ENCODE measurements around the gene CAV3. TPM values are rescaled to one million over a fixed set of nuclear protein-coding genes. Genes with fewer than 3 reads are reported as not detected.

CAV3 gene
- total RNA-seq, 1 experiment from 2014 or later, result not detected

- no TSS peak for BruUV-seq (replicated peaks)
- no peaks in the 10 kb centered on the region for H3K27me3 Mint-ChIP-seq (ENCODE audit: insufficient read depth, unreplicated experiment)
- H3K36me3 ChIP-seq (ENCODE audit: control insufficient read depth, insufficient read depth, low read length), result no peaks in the 10 kb centered on the region
- H3K9me3 ChIP-seq, result no peaks in the 10 kb centered on the region
- CTCF ChIA-PET, result no interaction called here
- H3K4me1 Mint-ChIP-seq (ENCODE audit: low read depth, unreplicated experiment), result no peaks in the 10 kb centered on the region
- H3K4me3 Mint-ChIP-seq (ENCODE audit: unreplicated experiment), result no peak overlapping the region
- intact Hi-C loops (cut with micrococcal nuclease; ENCODE audit: unreplicated experiment), result no loop called here
- no peaks in the 10 kb centered on the region for H3K4me1 ChIP-seq
- DNase-seq, result no peak
- TF ChIP-seq, protein P1, sequence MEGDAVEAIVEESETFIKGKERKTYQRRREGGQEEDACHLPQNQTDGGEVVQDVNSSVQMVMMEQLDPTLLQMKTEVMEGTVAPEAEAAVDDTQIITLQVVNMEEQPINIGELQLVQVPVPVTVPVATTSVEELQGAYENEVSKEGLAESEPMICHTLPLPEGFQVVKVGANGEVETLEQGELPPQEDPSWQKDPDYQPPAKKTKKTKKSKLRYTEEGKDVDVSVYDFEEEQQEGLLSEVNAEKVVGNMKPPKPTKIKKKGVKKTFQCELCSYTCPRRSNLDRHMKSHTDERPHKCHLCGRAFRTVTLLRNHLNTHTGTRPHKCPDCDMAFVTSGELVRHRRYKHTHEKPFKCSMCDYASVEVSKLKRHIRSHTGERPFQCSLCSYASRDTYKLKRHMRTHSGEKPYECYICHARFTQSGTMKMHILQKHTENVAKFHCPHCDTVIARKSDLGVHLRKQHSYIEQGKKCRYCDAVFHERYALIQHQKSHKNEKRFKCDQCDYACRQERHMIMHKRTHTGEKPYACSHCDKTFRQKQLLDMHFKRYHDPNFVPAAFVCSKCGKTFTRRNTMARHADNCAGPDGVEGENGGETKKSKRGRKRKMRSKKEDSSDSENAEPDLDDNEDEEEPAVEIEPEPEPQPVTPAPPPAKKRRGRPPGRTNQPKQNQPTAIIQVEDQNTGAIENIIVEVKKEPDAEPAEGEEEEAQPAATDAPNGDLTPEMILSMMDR (IDR thresholded peaks at IDR 0.05; ENCODE audit: insufficient read depth in 1 of 2, low read depth in 1 of 2, low read length in 1 of 2, severe bottlenecking in 1 of 2, unreplicated experiment in 1 of 2), result no peak
- H3K36me3 Mint-ChIP-seq (ENCODE audit: insufficient read depth, unreplicated experiment), result no peaks in the 10 kb centered on the region
- H3K4me3 ChIP-seq (ENCODE audit: low read depth, low read length), result no peak overlapping the region
- no peaks in the 10 kb centered on the region for H3K27me3 ChIP-seq (replicated peaks; ENCODE audit: control insufficient read depth, insufficient read depth, low read length)
- no peak overlapping the region for H3K27ac Mint-ChIP-seq (ENCODE audit: unreplicated experiment)
- POLR2A ChIA-PET, result no interaction called here
- H3K9me3 Mint-ChIP-seq (ENCODE audit: unreplicated experiment), result no peaks in the 10 kb centered on the region
Observed at GRCh38 chr3:8705575-8705974, 28.0 kb upstream of the CAV3 start.

- H3K27ac Mint-ChIP-seq (ENCODE audit: unreplicated experiment), result no peak overlapping the region
- no peaks in the 10 kb centered on the region for H3K27me3 Mint-ChIP-seq (ENCODE audit: insufficient read depth, unreplicated experiment)
Observed at GRCh38 chr3:8709287-8709686, 24.3 kb upstream of the CAV3 start.

GRCh38 chr3:8709801-8710507, 23.6 kb upstream of the CAV3 start:
- BruUV-seq (replicated peaks), result no TSS peak
- Histone ChIP-seq H3K27me3 (replicated peaks; ENCODE audit: control insufficient read depth, insufficient read depth, low read length) (no peaks in the 10 kb centered on the region), H3K9me3 (no peaks in the 10 kb centered on the region), H3K4me1 (no peaks in the 10 kb centered on the region), H3K36me3 (ENCODE audit: control insufficient read depth, insufficient read depth, low read length) (no peaks in the 10 kb centered on the region), H3K4me3 (ENCODE audit: low read depth, low read length) (no peak overlapping the region)
- TF ChIP-seq, protein P1 (IDR thresholded peaks at IDR 0.05; ENCODE audit: insufficient read depth in 1 of 2, low read depth in 1 of 2, low read length in 1 of 2, severe bottlenecking in 1 of 2, unreplicated experiment in 1 of 2), result no peak
- Mint-ChIP-seq H3K27ac (ENCODE audit: unreplicated experiment) (no peak overlapping the region), H3K4me3 (ENCODE audit: unreplicated experiment) (no peak overlapping the region), H3K9me3 (ENCODE audit: unreplicated experiment) (no peaks in the 10 kb centered on the region), H3K36me3 (ENCODE audit: insufficient read depth, unreplicated experiment) (no peaks in the 10 kb centered on the region), H3K27me3 (ENCODE audit: insufficient read depth, unreplicated experiment) (no peaks in the 10 kb centered on the region), H3K4me1 (ENCODE audit: low read depth, unreplicated experiment) (no peaks in the 10 kb centered on the region)
- no peak for DNase-seq
- ChIA-PET POLR2A (no interaction called here), CTCF (no interaction called here)
- intact Hi-C loops (cut with micrococcal nuclease; ENCODE audit: unreplicated experiment), result no loop called here

More at GRCh38 chr3:8709287-8709686, 24.3 kb upstream of the CAV3 start:
- Mint-ChIP-seq H3K4me1 (ENCODE audit: low read depth, unreplicated experiment) (no peaks in the 10 kb centered on the region), H3K36me3 (ENCODE audit: insufficient read depth, unreplicated experiment) (no peaks in the 10 kb centered on the region), H3K4me3 (ENCODE audit: unreplicated experiment) (no peak overlapping the region), H3K9me3 (ENCODE audit: unreplicated experiment) (no peaks in the 10 kb centered on the region)
- no TSS peak for BruUV-seq (replicated peaks)
- no peaks in the 10 kb centered on the region for H3K9me3 ChIP-seq
- H3K36me3 ChIP-seq (ENCODE audit: control insufficient read depth, insufficient read depth, low read length), result no peaks in the 10 kb centered on the region
- ChIA-PET CTCF (no interaction called here), POLR2A (no interaction called here)
- no peaks in the 10 kb centered on the region for H3K4me1 ChIP-seq
- no peak for DNase-seq
- TF ChIP-seq, protein P1 (IDR thresholded peaks at IDR 0.05; ENCODE audit: insufficient read depth in 1 of 2, low read depth in 1 of 2, low read length in 1 of 2, severe bottlenecking in 1 of 2, unreplicated experiment in 1 of 2), result no peak
- H3K27me3 ChIP-seq (replicated peaks; ENCODE audit: control insufficient read depth, insufficient read depth, low read length), result no peaks in the 10 kb centered on the region
- no peak overlapping the region for H3K4me3 ChIP-seq (ENCODE audit: low read depth, low read length)
- intact Hi-C loops (cut with micrococcal nuclease; ENCODE audit: unreplicated experiment), result no loop called here

Data from Caco-2 (cell line).